ENCODE results near the gene DPYD. TPM values are rescaled to one million over a fixed set of nuclear protein-coding genes. Genes with fewer than 3 reads are reported as not detected.

DPYD gene
- total and polyA plus RNA-seq, 8 donors: 2.7 to 24.5 (median 9.4) TPM

- H3K9me3 ChIP-seq: no peaks in the 10 kb centered on the region
- no peak for ATAC-seq
- intact Hi-C loops (cut with DNase I): no loop called here
- no peak for FAIRE-seq
- H3K36me3 ChIP-seq: no peaks in the 10 kb centered on the region
- no peaks in the 10 kb centered on the region for H3K27me3 ChIP-seq
- no peak overlapping the region for H3K4me3 ChIP-seq
- H3K4me1 ChIP-seq: no peaks in the 10 kb centered on the region
- 13 to 16% methylated on average over 1 of the region's 1 CpG for WGBS, 2 donors
- H3K27ac ChIP-seq: no peak overlapping the region
- no peak for DNase-seq
- TF ChIP-seq CTCF (IDR thresholded peaks at IDR 0.05): no peak
Measured at GRCh38 chr1:97806996-97807520, 113.8 kb downstream of the DPYD start.

GRCh38 chr1:97806326-97806725 is 114.5 kb downstream of the DPYD start:
- no peak for TF ChIP-seq CTCF (IDR thresholded peaks at IDR 0.05)
- no peaks in the 10 kb centered on the region for H3K4me1 ChIP-seq
- DNase-seq (no peak), FAIRE-seq (no peak), ATAC-seq (no peak)
- no peak overlapping the region for H3K27ac ChIP-seq
- intact Hi-C loops (cut with DNase I): no loop called here
- H3K4me3 ChIP-seq: no peak overlapping the region
- WGBS, 2 donors: 0% methylated on average over 1 of the region's 1 CpG
- no peaks in the 10 kb centered on the region for H3K9me3 ChIP-seq
- no peaks in the 10 kb centered on the region for H3K27me3 ChIP-seq
- H3K36me3 ChIP-seq: no peaks in the 10 kb centered on the region

- TF ChIP-seq CTCF (IDR thresholded peaks at IDR 0.05): no peak
- Histone ChIP-seq H3K9me3 (no peaks in the 10 kb centered on the region), H3K27me3 (no peaks in the 10 kb centered on the region), H3K36me3 (no peaks in the 10 kb centered on the region), H3K4me1 (no peaks in the 10 kb centered on the region), H3K27ac (no peak overlapping the region), H3K4me3 (no peak overlapping the region)
- no peak for DNase-seq
- ATAC-seq: no peak
- intact Hi-C loops (cut with DNase I): no loop called here
- 93 to 97% methylated on average over 2 of the region's 2 CpGs for WGBS, 2 donors
- no peak for FAIRE-seq
Measured at GRCh38 chr1:97805093-97805492, 115.7 kb downstream of the DPYD start.

GRCh38 chr1:97803026-97803425 is 117.8 kb downstream of the DPYD start:
- FAIRE-seq: no peak
- ATAC-seq: no peak
- H3K27me3 ChIP-seq: no peaks in the 10 kb centered on the region
- H3K36me3 ChIP-seq: no peaks in the 10 kb centered on the region
- peaks cover 0 to 4% (median 0%) of the 10 kb centered on the region in 4 donors for H3K9me3 ChIP-seq
- no peak for DNase-seq
- H3K4me3 ChIP-seq: no peak overlapping the region
- no peak for TF ChIP-seq CTCF (IDR thresholded peaks at IDR 0.05)
- no peak overlapping the region for H3K27ac ChIP-seq
- WGBS, 2 donors: 94 to 95% methylated on average over 3 of the region's 3 CpGs
- intact Hi-C loops (cut with DNase I): no loop called here
- H3K4me1 ChIP-seq: no peaks in the 10 kb centered on the region

GRCh38 chr1:97802011-97802410 is 118.8 kb downstream of the DPYD start:
- Histone ChIP-seq H3K27me3 (no peaks in the 10 kb centered on the region), H3K9me3 (peaks cover 0 to 4% (median 0%) of the 10 kb centered on the region in 4 donors), H3K4me3 (no peak overlapping the region), H3K4me1 (peaks cover 0 to 4% (median 0%) of the 10 kb centered on the region in 3 donors), H3K36me3 (no peaks in the 10 kb centered on the region), H3K27ac (no peak overlapping the region)
- 91 to 95% methylated on average over 2 of the region's 2 CpGs for WGBS, 2 donors
- ATAC-seq (no peak), DNase-seq (no peak), FAIRE-seq (no peak)
- intact Hi-C loops (cut with DNase I): no loop called here
- no peak for TF ChIP-seq CTCF (IDR thresholded peaks at IDR 0.05)

Measured in pancreas (tissue), 10 donors.